ENCODE results near the gene RALGAPB.

Gene RALGAPB

GRCh38 chr20:38547288-38548085 lies 74.8 kb downstream of the RALGAPB start:
- DNase-seq (ENCODE audit: low read depth in 2 of 2), result no peak

DNA sequence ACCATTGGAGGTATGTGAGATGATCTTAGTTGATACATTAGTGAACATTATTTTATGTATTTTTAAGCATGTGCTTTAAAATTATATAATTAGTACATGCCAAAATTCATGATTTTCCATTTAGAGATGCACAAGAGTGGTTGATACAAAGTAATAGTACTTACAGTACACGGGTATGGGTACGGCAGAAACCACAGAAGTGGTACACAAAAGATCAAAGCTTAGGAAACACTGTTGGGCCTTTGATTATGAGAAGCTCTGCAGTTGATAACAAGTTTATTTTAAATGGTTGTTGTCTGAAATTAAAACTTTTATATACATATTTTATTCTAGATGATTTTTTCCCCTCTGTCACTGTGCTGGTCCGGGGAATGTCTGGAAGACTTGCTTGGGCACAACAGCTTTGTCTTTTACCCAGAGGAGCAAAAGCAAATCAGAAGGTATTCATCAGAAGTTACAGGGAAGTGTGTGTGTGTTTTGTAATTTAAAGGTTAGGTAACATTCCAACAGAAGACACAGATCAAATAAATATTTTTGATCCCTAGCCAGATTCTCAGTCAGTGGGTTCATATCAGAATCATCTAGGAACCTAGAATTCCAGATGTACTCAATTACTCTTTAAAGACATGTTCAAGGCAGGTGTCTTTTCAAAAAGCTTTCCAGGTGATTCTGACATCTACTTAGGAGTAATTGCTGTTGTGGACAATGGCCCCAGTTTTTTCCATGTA lies 75.9 kb downstream of the RALGAPB start:
- DNase-seq (ENCODE audit: low read depth in 2 of 2), result no peak

- DNase-seq (ENCODE audit: low read depth in 2 of 2), result no peak
These were observed 77.6 kb downstream of the RALGAPB start for GRCh38 chr20:38550274-38550673.

- DNase-seq (ENCODE audit: low read depth in 2 of 2), result no peak
These were observed 78.5 kb downstream of the RALGAPB start for GRCh38 chr20:38551056-38551626.

DNA sequence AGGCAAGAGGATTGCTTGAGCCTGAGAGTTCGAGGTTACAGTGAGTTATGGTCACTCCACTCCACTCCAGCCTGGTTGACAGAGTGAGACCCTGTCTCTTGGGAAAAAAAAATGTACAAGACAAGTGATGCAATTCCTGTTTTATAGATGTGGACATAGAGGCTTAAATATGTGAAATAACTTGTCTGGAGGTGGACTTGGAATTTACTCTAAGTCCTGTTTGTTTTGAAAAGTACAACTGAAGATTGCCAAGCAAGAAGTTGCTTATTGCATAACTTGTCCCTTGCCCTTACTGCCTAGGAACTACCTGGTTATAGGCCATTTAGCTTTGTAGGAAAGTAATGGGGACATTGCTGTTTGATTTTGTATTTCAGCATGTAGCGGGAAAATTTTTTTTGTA lies 82.3 kb downstream of the RALGAPB start:
- no peak for DNase-seq (ENCODE audit: low read depth in 2 of 2)

DNA sequence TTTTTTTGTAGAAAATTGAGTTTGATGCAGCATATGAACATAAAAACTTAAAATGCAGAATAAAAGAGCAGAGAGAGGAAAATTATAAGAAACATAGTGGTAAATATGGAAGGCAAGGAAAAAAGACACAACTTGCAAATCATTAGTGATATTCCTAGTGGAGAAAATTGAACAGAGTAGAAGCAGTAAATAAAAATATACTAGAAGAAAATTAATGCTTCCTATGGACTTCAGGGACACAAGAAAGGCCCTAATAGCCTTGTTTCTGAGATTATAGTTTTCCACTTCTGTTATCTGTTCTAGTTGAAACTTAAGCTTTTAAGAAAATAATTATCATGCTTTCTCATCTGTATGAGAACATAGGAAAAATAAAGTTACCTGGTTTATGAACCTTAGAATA lies 82.8 kb downstream of the RALGAPB start:
- DNase-seq (ENCODE audit: low read depth in 2 of 2), result no peak

DNA sequence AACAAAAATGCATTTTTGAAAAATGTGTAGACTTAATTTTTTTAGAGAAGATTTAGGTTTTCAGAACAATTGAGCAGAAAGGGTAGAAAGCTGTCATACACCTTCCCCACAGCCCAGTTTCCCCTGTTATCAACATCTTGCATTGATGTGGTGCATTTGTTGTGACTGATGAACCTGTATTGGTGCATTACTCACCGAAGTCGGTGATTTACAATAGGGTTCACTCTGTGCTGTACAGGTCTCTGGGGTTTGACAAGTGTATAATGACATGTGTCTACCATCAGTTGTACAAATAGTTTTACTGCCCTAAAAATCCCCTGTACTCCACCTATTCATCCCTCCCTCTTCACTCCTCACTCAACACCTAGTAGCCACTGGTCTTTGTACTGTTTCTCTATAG lies 84.5 kb downstream of the RALGAPB start:
- no peak for DNase-seq (ENCODE audit: low read depth in 2 of 2)

DNA sequence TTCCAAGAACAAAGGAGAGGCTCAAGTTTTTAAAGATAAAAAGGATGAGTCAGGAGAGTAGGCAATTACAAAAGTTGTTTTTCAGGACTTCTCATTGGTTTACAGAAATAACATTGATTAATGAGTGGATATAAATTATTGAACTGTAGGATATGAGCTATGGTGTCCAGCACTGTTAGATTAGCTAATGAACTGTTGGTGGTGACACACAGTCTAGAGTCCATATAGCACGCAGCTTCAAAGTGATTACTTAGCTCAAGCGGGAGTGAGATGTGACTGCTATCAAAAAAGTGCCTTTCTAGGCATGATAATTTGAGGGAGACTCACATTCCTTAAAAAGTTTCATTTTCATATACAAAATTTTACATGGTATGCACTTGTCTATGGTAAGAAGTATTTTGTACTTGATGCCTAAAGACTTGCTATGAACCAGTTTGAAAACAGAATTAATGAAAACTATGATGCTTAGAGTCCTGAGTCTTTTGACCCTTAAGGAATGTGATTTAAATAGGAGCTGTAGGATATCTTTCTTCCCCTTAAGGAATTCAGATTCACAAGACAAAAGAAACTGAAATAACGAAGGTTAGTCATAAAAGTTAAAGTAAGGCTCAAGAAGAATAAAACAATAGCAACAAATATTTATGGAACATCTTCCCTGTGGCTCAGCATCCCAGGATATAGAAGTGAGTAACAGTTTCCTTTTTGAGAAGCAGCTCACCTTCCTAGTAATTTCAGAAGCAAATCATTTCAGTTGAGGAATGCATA lies 86.1 kb downstream of the RALGAPB start:
- no peak for DNase-seq (ENCODE audit: low read depth in 2 of 2)

- DNase-seq (ENCODE audit: low read depth in 2 of 2), result no peak
These were observed 87.1 kb downstream of the RALGAPB start for GRCh38 chr20:38559764-38560163.

- no peak for DNase-seq (ENCODE audit: low read depth in 2 of 2)
These were observed 91.3 kb downstream of the RALGAPB start for GRCh38 chr20:38563802-38564431.

GRCh38 chr20:38564680-38565079 lies 92.0 kb downstream of the RALGAPB start:
- DNase-seq (ENCODE audit: low read depth in 2 of 2), result no peak

GRCh38 chr20:38566036-38566598 lies 93.5 kb downstream of the RALGAPB start:
- no peak for DNase-seq (ENCODE audit: low read depth in 2 of 2)

DNA sequence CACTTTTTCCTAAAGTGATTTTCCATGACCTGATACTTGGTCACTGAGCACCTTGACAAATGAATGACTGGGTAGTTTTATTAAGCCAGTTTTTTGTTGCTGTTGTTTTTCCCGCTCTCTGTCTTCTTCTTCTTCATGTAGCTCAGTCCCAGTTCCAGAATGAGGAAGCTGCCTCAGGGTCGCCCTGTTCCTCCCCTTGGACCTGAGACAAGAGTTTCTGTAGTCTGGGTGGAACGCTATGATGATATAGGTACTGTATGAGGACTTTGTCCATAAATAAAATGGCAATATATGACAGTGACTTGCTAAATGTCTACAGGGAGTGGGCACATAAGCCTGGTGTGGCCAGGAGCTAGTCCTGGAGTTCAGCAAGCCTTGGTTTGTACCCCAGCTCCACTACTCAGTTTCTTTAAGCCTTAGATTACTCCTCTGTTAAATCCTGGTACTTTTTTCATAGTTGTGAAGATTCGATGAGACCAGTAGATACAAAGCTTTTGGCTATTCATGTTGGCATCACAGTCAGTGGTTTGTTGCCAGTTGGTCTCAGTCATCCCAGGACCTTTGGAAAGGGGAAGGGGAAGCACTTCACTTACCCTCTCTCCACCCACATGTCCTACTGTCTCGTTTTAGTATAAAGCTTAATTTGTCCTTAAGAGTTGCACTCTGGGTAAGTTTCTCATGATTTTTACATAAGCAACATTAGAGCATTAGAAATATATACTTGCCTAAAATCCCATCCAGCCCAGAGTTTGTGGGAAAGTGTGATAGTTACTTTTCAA lies 97.3 kb downstream of the RALGAPB start:
- DNase-seq (ENCODE audit: low read depth in 2 of 2), result no peak

DNA sequence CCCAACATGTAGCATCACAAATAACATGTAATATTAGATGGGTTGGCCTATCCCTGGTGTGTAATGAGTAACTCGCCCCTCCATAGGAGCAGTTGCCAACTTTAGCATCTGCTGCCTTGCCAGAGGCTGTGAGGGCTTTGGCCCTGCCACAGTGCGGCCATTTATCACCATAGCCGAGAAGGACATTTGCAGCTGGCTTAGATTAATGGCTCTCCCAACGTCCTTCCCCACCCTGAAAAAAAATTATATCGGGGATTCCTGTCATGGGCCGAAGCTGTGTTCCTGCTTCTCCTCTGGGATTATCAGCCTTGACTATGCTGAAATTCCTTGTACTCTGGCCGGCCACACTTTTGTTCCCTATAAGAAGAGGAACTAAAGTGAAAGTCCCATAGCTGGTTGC lies 100.8 kb downstream of the RALGAPB start:
- DNase-seq (ENCODE audit: low read depth in 2 of 2), result no peak

DNA sequence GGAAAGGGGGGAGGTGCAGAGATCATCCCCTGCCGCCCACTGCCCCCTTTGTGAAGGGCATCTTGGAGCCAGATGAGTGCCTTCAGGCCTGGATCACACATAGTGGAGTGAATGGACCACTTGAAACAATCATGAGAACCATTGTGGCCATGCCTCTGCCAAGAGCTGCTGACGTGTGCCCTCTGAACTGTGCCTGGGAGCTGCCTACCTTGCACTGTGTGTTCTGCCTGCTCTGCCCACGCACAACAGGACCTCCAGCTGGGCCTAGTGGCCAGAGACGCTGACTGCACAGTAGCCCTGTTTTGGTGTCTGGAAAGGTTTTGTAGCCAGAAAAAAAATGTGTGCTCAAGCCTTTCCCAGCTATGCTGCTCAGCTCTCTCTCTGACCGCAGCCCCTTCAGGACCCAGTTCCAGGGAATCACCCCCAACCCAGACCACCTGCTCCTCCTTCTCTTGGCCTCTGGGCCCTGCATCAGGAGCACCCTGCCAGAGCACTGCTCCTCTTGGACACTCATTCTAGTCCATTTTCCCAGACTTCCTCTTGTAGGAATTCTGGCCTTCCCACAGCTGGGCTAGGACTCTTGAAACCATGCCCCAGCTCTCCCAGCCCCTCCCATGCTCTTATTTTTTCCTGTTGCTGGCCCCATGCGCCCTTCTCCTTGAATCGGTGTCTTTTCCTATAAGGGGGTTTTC lies 106.7 kb downstream of the RALGAPB start:
- no peak for DNase-seq (ENCODE audit: low read depth in 2 of 2)

DNA sequence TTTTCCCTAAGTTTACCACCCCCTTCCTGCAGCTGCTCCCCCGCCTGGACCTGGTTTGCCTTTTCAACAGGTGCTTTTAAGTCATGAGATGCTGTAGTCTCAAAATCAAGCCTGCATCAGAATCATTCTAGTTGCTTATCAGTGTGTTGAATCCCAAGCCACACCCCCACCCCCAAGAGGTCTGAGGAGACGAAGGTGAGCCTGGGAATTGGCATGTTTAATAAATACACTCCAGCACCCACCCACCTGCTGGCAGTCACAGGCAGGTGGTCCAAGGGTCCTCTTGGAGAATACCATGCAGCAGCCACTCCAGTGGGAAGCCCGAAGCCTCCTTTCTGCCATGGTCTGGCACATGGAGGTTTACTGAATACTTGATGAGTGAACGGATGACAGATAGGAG lies 107.3 kb downstream of the RALGAPB start:
- DNase-seq (ENCODE audit: low read depth in 2 of 2), result no peak

DNA sequence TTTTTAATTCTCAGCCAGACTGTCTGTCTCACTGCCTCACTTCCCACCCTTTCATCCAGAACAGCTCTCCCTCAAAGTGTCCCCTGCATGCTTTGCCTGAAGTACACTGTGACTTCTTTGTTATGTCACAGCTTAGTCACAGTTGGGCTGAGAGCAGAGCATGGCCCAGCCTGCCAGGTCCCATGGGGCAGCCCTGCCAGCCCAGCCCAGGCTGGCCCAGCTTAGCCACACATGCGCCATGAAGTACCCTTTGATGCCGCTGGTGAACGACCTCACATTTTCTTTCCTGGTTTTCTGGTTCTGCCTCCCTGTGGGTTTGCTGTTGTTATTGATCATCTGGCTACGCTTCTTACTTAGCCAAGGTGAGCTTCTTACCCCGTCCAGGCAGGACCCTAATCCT lies 108.4 kb downstream of the RALGAPB start, which contains the start of gene ADIG:
Gene ADIG, plus strand, starts transcription at position 185 of the 400 bp plus-strand sequence. Its CDS starts 54 bp downstream, at position 239.
- DNase-seq (ENCODE audit: low read depth in 2 of 2), result no peak

DNA sequence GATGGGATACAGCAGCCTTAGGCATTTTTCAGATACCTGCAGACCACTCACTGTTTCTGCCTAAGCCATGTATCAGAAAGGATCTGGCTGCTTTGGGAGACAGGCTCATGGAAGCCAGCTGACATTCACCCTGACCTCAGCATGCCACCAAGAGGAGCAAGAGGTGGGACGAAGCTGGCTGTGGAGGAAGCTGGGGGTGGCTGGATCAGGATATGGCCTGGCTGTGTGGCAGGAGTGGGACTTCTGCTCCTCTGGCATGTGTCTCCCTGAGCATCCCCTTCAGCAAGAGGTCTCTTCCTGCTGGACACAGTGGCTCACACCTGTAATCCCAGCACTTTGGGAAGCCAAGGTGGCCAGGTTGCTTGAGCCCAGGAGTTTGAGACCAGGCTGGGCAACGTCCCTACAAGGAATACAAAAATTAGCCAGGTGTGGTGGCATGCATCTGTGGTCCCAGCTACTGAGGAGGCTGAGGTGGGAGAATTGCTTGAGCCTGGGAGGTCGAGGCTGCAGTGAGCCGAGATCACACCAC lies 109.3 kb downstream of the RALGAPB start:
- DNase-seq (ENCODE audit: low read depth in 2 of 2), result no peak

GRCh38 chr20:38583306-38583705 lies 110.7 kb downstream of the RALGAPB start:
- no peak for DNase-seq (ENCODE audit: low read depth in 2 of 2)

Measured in stimulated activated CD4-positive, alpha-beta T cell treated with anti-CD3 and anti-CD28 coated beads, Interleukin-12 subunit alpha, Interleukin-12 subunit beta, amount 100 ng/mL, for 24 hours (primary cell).